Nephron (organoid): ENCODE data around the gene SECISBP2.

ENCODE experiments used
- H3K27ac Mint-ChIP-seq, 3 experiments: 2 replicates each; pipeline ENCODE4 v1.8.0; 2020; ENCODE audit warnings: mixed read lengths in 3 of 3, mild to moderate bottlenecking in 2 of 3, moderate library complexity in 1 of 3
- H3K27me3 Mint-ChIP-seq: 2 replicates; pipeline ENCODE4 v1.8.0; 2021; ENCODE audit warnings: low read depth, mild to moderate bottlenecking, moderate library complexity, mixed read lengths
- H3K36me3 Mint-ChIP-seq: 2 replicates; pipeline ENCODE4 v1.8.0; 2020; ENCODE audit warnings: low read depth, mixed read lengths
- H3K4me1 Mint-ChIP-seq: 2 replicates; pipeline ENCODE4 v1.8.0; 2020; ENCODE audit warnings: mixed read lengths
- H3K4me3 Mint-ChIP-seq, 3 experiments: 2 replicates each; pipeline ENCODE4 v1.8.0; 2020; ENCODE audit warnings: mild to moderate bottlenecking in 3 of 3, mixed read lengths in 3 of 3, moderate library complexity in 2 of 3
- H3K9me3 Mint-ChIP-seq: 2 replicates; pipeline ENCODE4 v1.8.0; 2020; ENCODE audit warnings: mixed read lengths
- CTCF ChIP-seq, 3 experiments: fragments of 200-600 bp; sonication (generic); IDR thresholded peaks; one replicate each; pipeline ENCODE4 v1.5.0; 2021; ENCODE audit warnings: antibody characterized with exemption in 3 of 3; ENCODE audit not compliant: unreplicated experiment in 3 of 3

SECISBP2 gene

DNA sequence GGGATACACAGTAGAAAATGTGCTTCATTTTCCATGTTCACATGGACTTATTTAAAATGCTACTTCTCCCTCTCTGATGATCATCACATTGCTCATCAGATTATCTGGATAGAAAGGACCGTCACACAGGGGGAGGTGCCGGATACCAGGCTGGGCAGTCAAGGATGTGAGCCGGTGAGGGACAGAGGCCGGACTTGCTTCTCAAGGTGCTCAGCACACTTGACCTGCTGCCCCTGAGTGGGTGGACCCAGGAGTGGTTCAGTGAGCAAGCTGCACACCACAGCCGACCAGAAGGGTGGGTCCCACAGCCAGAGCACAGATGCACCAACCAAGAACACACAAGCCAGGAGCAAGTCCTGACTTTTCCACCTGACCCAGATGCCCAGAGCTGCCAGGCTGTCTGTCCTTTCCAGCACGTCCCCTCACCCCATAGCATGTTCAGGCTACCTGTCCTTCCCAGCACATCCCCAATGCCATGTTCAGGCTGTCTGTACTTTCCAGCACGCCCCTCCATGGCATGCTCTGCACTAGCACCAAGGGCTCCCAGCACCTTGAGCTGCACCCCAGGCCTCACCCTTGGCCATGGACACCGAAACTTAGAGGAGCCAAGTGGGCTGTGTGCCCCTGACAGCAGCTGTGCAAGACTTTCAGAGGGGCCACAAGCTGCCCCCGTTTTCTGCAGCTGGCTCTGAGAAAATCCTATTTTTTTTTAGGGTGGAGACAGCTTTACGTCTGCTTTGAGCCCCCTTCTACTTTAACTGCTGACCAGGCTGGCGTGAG is 77.8 kb downstream of the SECISBP2 start:
- no peak overlapping the region for H3K4me3 Mint-ChIP-seq
- H3K4me1 Mint-ChIP-seq = no peaks in the 10 kb centered on the region
- H3K9me3 Mint-ChIP-seq = no peaks in the 10 kb centered on the region
- H3K36me3 Mint-ChIP-seq = peaks cover 39% of the 10 kb centered on the region
- H3K27ac Mint-ChIP-seq = no peak overlapping the region
- H3K27me3 Mint-ChIP-seq = peaks cover 3% of the 10 kb centered on the region
- no peak for TF ChIP-seq CTCF (IDR thresholded peaks at IDR 0.05; ENCODE audit: unreplicated experiment in 3 of 3)

DNA sequence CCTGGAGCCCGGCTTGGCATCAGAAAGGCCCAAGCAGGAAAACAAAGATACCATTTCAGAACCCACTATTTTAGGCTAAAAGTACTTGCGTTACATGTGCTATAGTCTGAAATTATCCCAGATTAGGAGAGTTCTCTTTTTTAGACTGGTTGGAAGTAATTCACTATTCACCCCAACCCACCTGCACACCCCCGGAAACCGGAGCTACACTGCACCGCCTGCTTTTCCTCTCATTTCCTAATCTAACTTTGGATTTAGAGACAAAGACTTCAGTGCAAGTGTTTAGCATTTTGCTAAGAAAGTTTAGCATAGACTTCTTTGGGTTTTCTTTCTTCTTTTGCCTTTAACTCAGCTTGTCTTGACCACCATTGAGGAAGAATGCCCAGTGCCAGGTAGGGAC is 79.2 kb downstream of the SECISBP2 start:
- no peaks in the 10 kb centered on the region for H3K4me1 Mint-ChIP-seq
- peaks cover 3% of the 10 kb centered on the region for H3K27me3 Mint-ChIP-seq
- no peaks in the 10 kb centered on the region for H3K9me3 Mint-ChIP-seq
- H3K36me3 Mint-ChIP-seq = peaks cover 38% of the 10 kb centered on the region
- no peak overlapping the region for H3K27ac Mint-ChIP-seq
- no peak for TF ChIP-seq CTCF (IDR thresholded peaks at IDR 0.05; ENCODE audit: unreplicated experiment in 3 of 3)
- H3K4me3 Mint-ChIP-seq = no peak overlapping the region

DNA sequence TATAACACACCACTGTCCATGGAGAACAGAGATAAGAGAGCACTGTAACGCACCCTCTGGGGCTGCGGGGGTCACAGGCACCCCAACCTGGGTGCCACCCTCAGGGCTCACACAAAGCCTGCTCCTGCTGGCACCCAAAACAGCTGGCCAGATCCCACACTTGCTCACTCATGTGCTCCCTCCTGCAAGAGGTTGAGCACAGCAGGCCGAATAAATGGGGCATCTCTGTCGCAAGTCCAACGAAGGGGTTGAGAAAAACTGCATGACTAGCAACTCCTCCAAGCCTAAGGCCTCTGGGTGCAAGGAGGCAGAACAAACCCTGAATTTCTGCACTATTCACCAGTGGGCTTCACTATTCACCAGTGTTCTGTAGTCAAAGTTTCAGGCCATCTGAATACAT is 80.3 kb downstream of the SECISBP2 start:
- Mint-ChIP-seq H3K9me3 (no peaks in the 10 kb centered on the region), H3K27ac (no peak overlapping the region), H3K36me3 (peaks cover 28% of the 10 kb centered on the region), H3K27me3 (peaks cover 3% of the 10 kb centered on the region), H3K4me1 (no peaks in the 10 kb centered on the region), H3K4me3 (no peak overlapping the region)
- no peak for TF ChIP-seq CTCF (IDR thresholded peaks at IDR 0.05; ENCODE audit: unreplicated experiment in 3 of 3)

GRCh38 chr9:89400403-89401116 is 82.3 kb downstream of the SECISBP2 start:
- Mint-ChIP-seq H3K27me3 (peaks cover 3% of the 10 kb centered on the region), H3K27ac (no peak overlapping the region), H3K4me1 (no peaks in the 10 kb centered on the region), H3K36me3 (peaks cover 16% of the 10 kb centered on the region), H3K9me3 (no peaks in the 10 kb centered on the region), H3K4me3 (no peak overlapping the region)
- TF ChIP-seq CTCF (IDR thresholded peaks at IDR 0.05; ENCODE audit: unreplicated experiment in 3 of 3) = no peak

DNA sequence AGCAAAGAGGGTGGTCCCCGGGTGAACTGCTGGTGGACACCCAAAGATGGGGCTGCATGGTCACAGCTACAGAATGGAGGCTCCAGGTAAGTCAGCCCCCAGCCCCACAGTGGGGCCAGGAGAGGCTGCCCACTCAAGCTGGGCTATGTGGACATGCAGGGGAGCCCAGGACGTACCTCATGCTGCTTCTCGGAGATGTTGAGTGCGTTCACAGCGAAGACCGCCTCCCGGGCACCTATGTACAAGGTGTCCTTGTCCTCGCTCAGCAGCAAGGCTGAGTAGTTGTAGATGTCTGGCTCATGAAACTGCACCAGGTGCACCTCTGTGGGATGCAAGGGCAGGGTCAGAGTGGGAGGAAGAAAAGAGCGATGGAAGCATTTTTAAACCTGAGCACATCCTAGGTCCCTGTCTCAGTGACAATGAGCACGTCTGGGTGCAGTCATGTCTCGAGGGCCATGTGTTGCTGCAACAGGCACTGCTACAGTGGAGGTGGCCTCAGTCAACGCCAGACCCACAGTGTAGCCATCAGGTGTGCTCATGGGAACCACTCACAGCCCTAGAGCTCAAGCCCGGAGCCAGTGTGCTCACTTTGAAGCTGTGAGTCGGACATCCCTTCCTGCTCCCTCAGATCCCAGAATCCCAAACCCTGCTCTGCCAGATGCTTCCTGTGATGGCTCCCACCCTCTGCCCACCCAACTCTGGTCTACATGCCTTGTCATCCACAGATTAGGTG is 84.6 kb downstream of the SECISBP2 start:
- no peak overlapping the region for H3K4me3 Mint-ChIP-seq
- no peak for TF ChIP-seq CTCF (IDR thresholded peaks at IDR 0.05; ENCODE audit: unreplicated experiment in 3 of 3)
- H3K27me3 Mint-ChIP-seq = peaks cover 7% of the 10 kb centered on the region
- no peak overlapping the region for H3K27ac Mint-ChIP-seq
- peaks cover 7% of the 10 kb centered on the region for H3K4me1 Mint-ChIP-seq
- H3K9me3 Mint-ChIP-seq = peaks cover 5% of the 10 kb centered on the region
- H3K36me3 Mint-ChIP-seq = peaks cover 13% of the 10 kb centered on the region
